Measurements from ENCODE around the gene STAG1.

- no peak for TF ChIP-seq POLR2A (IDR thresholded peaks at IDR 0.05; ENCODE audit: low read length)
- TF ChIP-seq GATA1 (IDR thresholded peaks at IDR 0.05; ENCODE audit: low read depth, low read length): no peak
Observed at GRCh38 chr3:136381051-136381450, 371.1 kb downstream of the STAG1 start.
